Measurements from ENCODE around the gene NUTM2E.
"Not testable (repeated sequence)": the region's sequence is repeated elsewhere in the genome, so short reads cannot be mapped to it uniquely, and the experiment has no call there.

Gene NUTM2E

DNA sequence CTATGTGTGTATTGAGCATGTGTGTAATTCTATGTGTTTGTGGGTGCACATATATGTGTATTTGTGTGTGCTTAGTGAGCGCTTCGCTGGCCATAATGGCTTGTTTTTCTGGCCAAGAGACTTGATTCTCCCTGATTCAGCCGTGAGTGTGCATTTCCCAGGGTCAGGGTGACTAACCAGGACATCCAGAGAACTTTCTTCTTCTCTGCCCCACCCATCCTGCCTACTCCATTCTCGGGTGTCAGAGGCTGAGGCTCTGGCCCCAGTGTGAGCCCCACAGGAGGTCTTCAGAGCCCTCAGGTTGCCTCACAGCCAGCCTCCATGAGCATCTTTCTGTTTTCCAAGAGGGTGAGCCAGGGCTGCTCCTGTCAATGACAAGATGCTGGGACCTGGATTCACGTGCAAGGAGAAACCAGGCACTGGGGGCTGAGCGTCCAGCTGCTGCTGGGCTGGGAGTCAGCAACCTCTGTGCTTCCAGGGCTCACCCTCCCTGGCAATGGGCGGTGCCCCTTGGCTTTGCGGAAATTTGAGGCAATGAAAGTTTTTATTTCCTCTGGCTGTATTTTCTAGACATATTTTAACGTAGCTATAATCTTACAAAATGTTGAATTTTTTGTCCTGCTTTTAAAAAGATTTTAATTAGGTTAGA, 40.5 kb downstream of the NUTM2E start:
- not testable (repeated sequence) for DNase-seq

DNA sequence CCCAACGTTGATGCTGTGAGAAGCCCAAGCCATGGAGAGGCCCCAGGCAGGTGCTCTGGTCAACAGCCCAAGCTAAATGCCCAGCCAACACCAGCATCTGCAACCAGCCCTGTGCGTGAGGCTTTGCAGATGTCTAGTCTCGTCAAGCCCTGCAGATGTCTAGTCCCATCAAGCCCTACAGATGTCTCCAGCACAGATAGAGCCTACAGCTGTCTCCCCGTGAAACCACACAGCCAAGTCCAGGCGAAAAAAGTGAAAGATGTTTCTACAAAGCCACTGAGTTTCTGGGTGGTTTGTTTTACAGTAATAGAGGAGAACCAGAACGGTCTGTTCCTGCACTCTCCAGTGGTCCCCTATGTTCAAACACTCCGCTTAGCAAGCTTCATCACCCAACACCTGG, 41.5 kb downstream of the NUTM2E start:
- not testable (repeated sequence) for DNase-seq

DNA sequence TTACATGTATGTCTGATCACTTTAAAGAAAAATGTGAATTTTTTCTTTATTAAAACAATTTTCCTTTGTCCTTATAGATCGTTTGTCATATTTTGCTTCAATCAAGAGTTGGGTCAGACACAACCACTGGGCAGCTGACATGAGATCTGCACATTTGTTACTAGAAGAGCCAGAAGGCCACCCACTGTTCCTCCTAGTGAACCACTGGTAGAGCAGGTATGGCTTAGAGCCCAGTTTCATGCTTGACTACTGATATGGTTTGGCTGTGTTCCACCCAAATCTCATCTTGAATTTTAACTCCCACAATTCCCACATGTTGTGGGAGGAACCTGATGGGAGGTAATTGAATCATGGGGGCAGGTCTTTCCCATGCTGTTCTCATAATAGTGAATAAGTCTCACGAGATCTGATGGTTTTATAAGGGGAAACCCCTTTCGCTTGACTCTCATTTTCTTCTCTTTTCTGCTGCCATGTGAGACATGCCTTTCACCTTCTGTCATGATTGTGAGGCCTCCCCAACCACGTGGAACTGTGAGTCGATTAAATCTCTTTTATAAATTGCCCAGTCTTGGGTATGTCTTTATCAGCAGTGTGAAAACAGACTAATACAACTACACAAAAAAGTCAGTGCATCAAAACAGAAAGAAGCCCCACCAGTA, 43.0 kb downstream of the NUTM2E start:
- not testable (repeated sequence) for DNase-seq

DNA sequence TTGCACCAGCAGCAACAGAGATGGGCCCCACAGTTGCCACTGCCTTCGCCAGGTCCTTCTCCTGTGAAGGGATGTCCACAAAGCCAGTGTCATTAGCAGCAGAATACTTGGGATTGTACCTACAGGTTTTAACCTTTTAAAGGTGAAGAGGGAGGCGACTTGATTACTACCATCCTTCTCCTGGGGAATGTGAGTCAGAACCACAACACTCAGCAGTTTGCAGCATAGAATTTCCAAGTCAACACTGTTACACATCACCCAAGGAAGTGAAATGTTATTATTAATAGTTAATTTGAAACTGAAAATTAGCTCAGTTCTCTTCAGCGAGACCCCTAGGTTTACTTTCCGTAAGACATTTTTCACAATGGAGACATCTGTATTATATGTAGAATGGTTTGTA, 45.2 kb downstream of the NUTM2E start:
- not testable (repeated sequence) for DNase-seq

Data from CD4-positive, alpha-beta T cell treated with Interleukin-6 for 4 hours (primary cell).